Activated CD8-positive, alpha-beta memory T cell treated with anti-CD3 and anti-CD28 coated beads, Interleukin-2, amount 50 U/mL, for 4 hours (primary cell): Measurements from ENCODE around the gene NAA60.
A peak's percentile ranks its signal among the peaks of the same experiment; 100 is the strongest.

ENCODE experiments used
- DNase-seq: peaks from one replicate; pipeline ENCODE4 v3.0.0-alpha.2; 2020

The NAA60 gene

DNA sequence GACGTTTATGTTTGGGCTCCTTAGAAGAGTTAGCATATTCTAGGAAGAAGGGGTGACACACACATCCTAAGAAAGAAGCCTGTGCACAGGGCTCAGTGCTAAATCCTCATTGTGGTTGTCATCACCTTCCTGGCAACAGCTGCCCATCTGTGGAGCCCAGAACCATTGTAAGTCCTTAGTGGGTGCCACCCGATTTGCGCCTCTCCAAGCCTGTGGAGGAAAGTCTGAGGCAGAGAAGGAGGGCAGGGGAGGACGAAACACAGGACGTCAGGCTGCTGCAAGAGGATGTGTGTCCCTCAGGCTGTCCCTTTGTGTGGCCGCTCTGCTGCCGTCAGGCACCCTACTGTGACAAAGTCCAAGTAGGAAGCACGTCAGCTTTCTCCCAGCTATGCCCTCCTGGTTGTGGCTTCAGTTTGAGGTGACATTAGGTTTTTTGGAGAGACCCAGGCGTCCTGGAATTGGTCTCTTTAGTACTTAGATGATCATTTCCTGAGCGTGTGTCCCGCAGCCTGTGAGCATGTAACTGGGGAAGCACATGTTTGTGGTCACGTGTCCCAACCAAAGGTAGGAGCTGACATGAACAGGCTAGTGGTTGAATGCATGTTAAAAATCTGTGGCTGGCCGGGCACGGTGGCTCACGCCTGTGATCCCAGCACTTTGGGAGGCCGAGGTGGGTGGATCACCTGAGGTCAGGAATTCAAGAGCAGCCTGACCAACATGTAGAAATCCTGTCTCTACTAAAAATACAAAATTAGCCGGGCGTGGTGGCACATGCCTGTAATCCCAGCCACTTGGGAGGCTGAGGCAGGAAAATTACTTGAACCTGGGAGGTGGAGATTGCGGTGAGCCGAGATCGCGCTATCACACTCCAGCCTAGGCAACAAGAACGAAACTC, 68.1 kb downstream of the NAA60 start:
- no peak for DNase-seq

DNA sequence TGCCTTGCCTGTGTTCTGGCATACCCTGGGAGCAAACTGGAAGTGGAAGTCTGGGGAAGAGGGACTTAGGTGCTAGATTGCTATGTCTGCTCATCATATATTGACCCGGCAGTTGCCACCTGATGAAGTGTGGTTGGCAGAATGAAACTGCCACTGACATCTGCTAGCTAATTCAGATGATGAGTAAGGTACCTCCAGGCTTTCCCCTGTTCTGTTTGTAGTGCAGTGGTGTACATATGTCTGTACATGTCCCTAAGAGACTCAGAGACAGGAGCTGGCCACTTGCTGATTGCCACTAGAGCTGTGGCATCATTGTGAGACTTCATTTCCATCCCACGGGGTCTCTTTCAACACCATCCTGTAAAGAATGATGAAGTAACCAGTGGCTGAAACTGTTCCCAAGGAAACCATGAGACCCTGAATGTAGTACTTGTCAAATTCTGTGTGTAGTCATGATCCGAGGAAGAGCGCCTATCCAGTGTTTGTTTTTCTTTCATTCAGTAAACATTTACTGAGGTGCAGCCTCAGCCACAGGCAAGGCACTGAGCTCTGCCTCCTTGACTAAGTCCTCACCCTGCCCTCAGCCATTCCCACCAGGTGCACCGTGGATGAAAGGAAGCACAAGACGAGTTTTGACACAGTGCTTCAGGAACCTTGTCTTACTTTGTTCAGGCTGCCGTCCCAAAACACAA, 70.6 kb downstream of the NAA60 start:
- DNase-seq, result no peak

DNA sequence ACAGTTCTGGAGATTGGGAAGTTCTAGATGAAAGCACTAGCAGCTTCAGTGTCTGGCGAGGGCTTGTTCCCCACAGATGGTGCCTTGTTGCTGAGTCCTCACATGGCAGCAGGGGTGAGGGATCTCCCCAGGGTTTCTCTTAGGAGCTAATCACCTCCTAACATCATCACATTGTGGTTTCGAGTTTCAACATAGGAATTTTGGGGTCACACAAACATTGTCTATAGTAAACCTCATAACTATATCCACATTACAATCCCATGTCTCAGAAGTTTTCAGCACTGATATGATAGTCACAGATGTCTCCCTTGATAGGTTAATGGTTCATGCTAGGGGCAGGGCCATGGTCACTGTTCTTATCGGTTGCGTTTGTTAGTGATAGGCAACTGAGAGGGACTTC, 71.1 kb downstream of the NAA60 start:
- no peak for DNase-seq

DNA sequence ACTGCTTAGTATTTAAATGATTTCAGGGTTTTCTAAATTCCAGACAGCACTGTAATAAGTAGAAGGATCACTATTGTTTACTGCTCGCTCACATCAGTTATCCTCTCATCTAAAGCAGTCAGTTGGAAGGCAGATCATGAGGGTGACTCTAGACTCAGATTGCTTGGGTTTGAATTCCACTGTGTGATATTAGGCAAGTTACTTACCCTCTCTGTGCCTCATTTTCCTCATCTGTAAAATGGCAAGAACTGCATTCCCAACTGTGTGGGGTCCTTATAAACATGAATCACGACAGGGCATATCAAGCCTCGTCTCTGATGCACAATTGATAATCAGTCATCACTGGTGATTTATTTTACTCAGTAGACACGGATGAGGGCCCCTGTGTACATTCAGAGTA, 72.4 kb downstream of the NAA60 start:
- no peak for DNase-seq

DNA sequence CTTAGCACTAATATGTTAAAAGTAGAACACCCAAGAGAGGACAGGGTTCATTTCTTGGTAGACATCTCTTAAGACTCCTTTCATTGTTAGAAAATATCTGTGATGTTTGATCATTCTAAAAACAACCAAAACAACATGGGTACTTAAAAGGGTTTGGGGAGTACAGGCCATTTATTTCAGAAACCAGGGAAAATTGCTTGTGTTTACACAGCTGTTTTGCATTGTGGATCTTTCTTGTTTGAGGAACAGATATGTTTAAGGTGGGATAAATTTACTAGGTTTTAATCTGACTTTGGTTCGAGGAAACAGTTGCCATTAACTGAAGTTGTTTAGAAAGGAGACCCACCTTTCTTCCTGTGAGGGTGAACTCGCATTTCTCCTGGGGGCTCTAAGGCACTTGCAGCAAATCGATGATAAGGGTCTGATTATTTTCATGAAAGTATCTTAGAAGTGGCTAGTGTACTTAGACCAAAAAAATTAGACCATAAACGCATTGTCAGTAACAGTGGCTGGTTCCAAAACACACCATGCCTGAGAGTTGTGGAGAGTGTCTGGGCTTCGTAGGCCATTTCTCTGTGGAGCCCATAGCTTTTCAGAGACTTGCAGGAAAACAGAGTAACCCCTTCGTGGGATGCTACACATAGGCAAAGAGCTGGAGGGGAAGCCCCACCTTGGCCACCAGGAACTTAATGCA, 75.0 kb downstream of the NAA60 start:
- no peak for DNase-seq

DNA sequence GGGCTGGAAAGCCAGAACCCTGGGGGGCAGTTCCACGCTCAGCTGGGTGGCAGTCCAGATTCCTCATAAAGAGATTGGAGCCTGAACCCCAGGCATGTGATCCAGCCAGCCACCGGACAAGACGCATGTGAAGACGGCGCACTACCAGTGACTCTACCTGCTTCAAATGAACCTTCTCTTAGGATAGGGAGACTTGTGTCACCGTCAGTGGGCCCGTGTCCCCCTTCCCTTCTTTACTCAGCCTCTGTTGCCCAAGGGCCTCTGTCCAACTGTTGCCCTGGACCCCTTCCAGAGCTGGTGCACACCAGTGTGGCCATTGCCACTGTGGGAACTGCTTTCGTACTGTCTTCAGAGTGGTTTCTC, 75.5 kb downstream of the NAA60 start:
- no peak for DNase-seq

DNA sequence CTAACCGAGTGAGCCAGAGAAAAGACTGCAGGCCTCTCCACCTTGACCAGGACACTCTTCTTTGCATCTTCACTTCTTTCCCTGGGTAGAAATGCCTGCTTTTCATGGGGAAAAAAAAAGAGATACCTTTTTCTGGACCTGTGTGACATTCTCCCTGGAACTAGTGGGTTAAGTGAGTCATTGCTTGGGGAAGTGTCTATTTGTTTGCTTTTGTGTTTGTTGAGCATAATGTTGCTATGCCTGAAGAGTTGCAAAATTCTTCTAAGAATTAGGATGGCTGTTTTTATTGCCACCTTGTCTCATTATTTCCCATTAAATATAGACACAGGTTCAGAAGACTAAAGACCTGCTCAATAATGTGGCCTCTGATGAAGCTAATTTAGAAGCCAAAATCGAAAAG, 76.1 kb downstream of the NAA60 start:
- DNase-seq, result no peak

DNA sequence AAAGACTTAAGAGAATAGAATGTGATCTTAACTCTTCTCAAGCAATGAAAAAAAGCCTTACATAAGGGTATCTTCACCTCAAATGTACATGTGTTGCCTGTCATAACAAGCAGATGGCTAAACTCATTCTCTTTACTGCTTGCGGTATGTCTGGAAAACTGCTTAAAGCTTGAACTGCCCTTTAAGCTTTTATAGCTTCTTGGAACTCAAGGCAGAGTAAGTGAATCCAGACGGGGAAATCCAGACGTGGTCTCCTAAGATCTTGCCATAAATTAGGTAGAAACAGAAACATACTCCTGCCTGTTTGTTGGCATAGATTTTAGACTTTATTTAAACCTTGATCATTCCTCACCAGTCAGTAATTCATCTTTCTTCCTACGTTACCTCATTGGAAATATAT, 76.9 kb downstream of the NAA60 start:
- DNase-seq, result no peak

DNA sequence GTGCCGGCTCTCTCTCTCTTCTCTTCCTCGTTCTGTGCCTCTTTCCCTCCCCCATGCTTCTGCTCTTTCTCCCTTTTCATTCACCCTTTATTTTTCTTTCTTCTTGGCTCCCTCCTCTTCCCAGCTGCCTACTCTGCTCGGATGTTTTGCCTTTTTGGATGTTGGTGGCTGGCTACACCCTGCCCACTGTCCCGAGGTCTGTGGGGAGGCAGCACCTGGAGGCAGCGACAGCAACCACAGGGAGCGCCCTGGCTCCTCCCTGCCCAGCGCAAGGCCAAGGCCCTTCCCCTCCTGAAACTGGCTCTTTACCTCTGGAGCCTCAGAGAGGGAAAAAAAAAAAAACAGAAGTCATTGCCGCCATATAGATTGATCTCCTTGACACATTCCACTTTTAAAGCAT, 77.4 kb downstream of the NAA60 start:
- no peak for DNase-seq

DNA sequence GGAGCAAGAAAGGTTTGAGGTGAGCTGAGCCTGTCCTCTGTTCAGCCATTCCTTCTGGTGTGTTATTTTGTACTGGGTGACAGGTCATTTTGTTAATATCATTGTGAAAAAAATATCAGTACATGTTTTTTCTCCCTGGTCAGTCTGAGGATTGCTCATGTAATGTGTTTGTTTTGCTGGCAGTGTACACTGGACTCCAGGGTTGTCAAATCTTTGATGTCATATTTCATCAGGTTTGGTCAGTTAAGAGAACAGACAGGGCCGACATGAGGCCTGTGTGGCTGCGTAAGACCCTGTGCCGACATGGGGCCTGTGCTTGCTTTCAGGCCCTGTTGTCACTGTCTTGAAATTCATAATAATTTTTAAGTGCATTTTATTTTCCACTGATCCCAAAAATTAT, 79.8 kb downstream of the NAA60 start:
- no peak for DNase-seq

DNA sequence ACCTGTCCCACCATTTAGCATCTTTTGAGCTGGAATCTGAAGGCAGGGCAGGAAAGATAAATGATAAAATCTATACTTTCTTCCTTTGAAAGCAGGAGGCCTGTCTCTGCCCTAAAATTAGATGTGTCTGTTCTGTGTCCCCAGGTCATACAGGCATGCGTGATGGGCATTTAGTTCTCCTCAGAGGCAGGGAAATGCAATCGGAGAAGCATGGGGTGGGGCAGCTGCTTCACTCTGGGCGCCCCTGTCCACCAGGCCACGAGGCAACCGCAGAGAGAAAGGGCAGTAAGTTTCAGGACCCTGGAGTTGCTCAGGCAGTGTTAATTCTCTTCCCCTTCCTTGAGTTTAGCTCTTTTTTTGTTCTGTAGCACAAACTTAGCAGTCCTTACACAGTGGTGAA, 82.5 kb downstream of the NAA60 start:
- no peak for DNase-seq

DNA sequence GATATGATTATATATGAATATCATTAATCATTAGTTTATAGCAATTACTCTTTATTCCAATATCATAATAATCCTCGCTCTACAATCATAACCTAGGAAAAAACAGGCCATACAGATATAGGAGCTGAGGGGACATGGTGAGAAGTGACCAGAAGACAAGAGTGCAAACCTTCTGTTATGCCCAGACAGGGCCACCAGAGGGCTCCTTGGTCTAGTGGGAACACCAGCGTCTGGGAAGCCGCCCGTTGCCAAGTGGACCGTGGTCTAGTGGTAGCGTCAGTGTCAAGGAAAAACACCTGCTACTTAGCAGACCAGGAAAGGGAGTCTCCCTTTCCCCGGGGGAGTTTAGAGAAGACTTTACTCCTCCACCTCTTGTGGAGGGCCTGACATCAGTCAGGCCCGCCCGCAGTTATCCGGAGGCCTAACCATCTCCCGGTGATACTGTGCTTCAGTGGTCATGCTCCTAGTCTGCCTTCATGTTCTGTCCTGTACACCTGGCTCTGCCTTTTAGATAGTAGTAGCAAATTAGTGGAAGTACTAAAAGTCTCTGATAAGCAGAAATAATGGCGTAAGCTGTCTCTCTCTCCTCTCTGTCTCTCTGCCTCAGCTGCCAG, 83.8 kb downstream of the NAA60 start:
- peak; percentile 59 for DNase-seq

DNA sequence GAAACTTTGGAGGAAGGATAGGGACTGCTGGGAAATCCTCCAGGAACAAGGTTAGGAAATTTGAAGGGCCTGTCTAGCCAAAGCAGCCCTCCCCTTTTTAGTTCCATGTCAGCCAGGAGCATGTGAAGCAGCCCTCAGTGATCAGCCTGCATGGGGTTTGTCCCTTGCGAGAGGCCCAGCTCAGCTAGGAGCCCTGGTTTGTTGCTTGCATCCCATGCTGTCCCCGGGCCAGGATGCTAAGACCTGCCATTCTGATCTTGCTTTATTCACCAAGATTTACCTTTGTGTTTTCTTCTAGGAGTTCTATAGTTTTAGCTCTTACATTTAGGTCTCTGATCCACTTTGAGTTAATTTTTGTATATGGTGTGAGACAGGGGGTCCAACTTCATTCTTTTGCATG, 84.9 kb downstream of the NAA60 start:
- no peak for DNase-seq

DNA sequence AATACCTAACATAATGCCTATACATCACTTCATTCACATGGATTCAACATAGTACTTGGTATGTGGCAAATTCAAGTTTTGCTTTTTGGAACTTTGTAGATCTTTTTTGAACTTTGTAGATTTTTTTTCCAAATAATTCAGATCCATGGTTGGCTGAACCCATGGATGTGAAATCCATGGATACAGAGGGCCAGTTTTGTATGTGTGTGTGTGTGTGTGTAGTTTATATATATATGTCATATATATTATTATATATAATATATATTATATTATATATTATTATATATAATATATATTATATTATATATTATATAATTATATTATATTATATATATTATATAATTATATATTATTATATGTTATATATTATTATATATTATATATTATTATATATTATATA, 85.7 kb downstream of the NAA60 start:
- DNase-seq, result no peak

DNA sequence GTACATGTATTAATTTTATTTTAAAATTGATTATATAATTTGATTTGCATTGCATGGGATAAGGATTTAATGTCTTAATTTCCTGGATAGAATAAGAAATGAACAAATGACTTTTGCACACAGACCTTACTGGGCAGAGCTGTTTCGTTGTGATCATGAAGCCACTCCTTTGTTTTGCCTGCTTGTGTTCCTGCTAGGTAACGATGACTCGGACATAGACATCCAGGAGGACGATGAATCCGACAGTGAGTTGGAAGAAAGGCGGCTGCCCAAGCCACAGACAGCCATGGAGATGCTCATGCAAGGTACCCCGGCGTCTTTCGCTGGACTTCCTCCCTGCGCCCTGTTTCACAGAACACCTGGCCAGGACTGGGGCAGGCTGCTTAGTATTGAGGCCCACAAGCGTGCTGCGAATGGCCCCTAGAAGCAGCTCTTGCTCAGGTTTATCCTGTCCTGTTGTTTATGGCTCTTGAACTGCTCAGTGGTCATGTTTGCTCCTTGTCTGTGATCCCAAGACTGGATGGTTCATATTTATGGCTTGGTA, 87.0 kb downstream of the NAA60 start:
- no peak for DNase-seq

DNA sequence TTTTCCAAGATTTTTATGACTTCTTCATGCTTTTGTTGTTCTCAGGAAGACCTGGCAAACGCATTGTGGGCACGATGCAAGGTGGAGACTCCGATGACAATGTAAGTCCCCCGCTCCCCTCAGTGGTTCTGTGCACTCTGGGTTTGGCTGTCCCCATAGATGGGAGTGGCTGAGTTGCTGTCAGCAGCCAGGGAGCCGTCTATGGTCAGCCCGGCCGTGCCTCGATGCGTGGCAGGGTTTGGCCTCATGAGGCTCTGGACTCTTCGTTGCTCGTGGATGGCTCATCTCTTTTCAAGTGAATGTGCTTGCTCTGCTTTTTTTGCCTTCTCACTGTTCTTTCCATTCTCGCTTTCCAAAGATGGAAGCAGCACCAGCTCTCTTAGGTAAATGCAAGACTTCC, 89.3 kb downstream of the NAA60 start:
- no peak for DNase-seq

DNA sequence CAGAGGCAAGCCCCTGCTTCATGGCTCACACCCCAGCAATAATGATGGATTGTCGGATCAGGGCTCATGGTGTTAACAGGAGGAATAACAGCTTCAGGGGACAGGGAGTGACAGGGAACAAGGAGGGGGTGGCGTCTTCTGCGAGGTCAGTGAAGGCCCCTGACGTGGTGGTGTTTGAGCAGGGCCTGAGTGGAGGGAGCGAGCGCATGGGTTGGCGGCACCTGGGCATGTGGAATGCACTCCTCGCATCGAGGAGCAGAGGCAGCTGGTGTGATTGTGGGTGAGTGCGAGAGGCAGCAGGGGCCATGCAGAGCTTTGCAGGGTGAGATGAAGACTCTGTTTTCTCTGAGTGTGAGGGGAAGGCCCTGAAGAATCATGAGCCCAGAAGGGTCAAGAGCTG, 90.6 kb downstream of the NAA60 start:
- DNase-seq, result no peak

DNA sequence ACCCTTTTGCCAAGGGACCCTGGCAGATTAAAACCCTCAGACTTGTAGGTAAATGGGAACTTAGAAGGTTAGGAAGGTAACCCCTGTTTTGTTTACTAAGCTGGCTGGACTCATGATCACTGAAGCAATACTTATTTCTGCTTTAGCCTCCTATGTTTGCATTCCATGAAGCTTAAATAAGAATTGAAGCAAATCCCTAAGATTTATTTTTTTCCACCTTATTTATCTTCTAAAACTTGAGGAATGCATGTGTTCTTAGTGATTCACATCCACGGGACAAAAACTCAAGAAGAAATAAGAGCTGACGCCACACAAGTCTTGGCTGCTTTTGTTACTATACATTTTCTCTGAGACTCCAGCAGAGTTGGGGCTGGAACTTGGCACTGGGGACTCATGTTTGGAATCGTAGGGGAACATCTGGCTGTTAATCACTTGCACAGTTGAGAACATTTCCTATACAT, 92.8 kb downstream of the NAA60 start:
- no peak for DNase-seq
